ENCODE results near the gene NCOA3.

NCOA3 gene

GRCh38 chr20:47603260-47603659 is 101.6 kb downstream of the NCOA3 start:
- DNase-seq, result no peak

GRCh38 chr20:47605673-47606413 is 104.2 kb downstream of the NCOA3 start:
- DNase-seq, result no peak

- peak; percentile 15 to 52 for DNase-seq
Observed at GRCh38 chr20:47606414-47606982, 104.8 kb downstream of the NCOA3 start.

GRCh38 chr20:47606983-47607613 is 105.4 kb downstream of the NCOA3 start:
- no peak for DNase-seq

- DNase-seq, result no peak
Observed at GRCh38 chr20:47609001-47609400, 107.3 kb downstream of the NCOA3 start.

GRCh38 chr20:47610247-47610944 is 108.7 kb downstream of the NCOA3 start:
- no peak for DNase-seq

GRCh38 chr20:47610945-47611250 is 109.2 kb downstream of the NCOA3 start:
- no peak for DNase-seq

- DNase-seq, result no peak
Observed at GRCh38 chr20:47611785-47612184, 110.1 kb downstream of the NCOA3 start.

GRCh38 chr20:47612670-47613069 is 111.0 kb downstream of the NCOA3 start:
- DNase-seq, result no peak

GRCh38 chr20:47614703-47615309 is 113.1 kb downstream of the NCOA3 start:
- no peak for DNase-seq

- no peak for DNase-seq
Observed at GRCh38 chr20:47618479-47618878, 116.8 kb downstream of the NCOA3 start.

- peak; percentile 21 to 29 for DNase-seq
Observed at GRCh38 chr20:47620808-47621805, 119.4 kb downstream of the NCOA3 start.

- no peak for DNase-seq
Observed at GRCh38 chr20:47622118-47622665, 120.5 kb downstream of the NCOA3 start.

GRCh38 chr20:47623206-47623605 is 121.5 kb downstream of the NCOA3 start:
- no peak for DNase-seq

GRCh38 chr20:47627540-47627939 is 125.9 kb downstream of the NCOA3 start:
- DNase-seq, result no peak

- no peak for DNase-seq
Observed at GRCh38 chr20:47629907-47630306, 128.2 kb downstream of the NCOA3 start.

GRCh38 chr20:47631078-47631477 is 129.4 kb downstream of the NCOA3 start:
- DNase-seq, result no peak

- no peak for DNase-seq
Observed at GRCh38 chr20:47635256-47635655, 133.6 kb downstream of the NCOA3 start.

GRCh38 chr20:47638851-47639250 is 137.2 kb downstream of the NCOA3 start:
- no peak for DNase-seq

GRCh38 chr20:47642118-47642517 is 140.4 kb downstream of the NCOA3 start:
- no peak for DNase-seq

GRCh38 chr20:47642624-47643023 is 140.9 kb downstream of the NCOA3 start:
- peak in 1 of 2 experiments; percentile 37 for DNase-seq

GRCh38 chr20:47645632-47646031 is 143.9 kb downstream of the NCOA3 start:
- DNase-seq, result no peak

All from NCI-H1930 (cell line).